ENCODE results near the gene ATP6V0D1. TPM values are rescaled to one million over a fixed set of nuclear protein-coding genes. Genes with fewer than 3 reads are reported as not detected.

The ATP6V0D1 gene
- total RNA-seq, 1 experiment from 2014 or later = 43.0 TPM

DNA sequence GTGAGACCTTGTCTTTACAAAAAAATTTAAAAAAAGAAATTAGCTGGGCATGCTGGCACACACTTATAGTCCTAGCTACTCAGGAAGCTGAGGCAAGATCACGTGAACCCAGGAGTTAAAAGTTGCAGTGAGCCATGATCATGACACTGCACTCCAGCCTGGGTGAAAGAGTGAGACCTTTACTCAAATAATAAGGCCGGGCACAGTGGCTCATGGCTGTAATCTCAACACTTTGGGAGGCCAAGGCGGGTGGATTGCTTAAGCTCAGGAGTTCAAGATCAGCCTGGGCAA is 36.1 kb upstream of the ATP6V0D1 start:
- Histone ChIP-seq H2BK5ac (ENCODE audit: insufficient read length, low read length) (no peak overlapping the region), H2AFZ (ENCODE audit: low read length) (no peak overlapping the region), H3K14ac (ENCODE audit: insufficient read depth, low read length) (no peak overlapping the region), H4K8ac (replicated peaks; ENCODE audit: insufficient read length, low read depth, low read length) (no peak overlapping the region), H3K27ac (ENCODE audit: insufficient read length, low read depth, low read length) (no peak overlapping the region), H4K5ac (ENCODE audit: insufficient read length, low read depth, low read length) (no peak overlapping the region), H3K9me3 (ENCODE audit: control insufficient read depth, low read depth, low read length) (no peaks in the 10 kb centered on the region), H3K27me3 (ENCODE audit: insufficient read depth, low read length) (no peaks in the 10 kb centered on the region; the same call in 1 of the 2 replicates), H3K4me1 (ENCODE audit: insufficient read depth, low read length) (no peaks in the 10 kb centered on the region), H2BK12ac (ENCODE audit: insufficient read length, low read depth, low read length) (no peak overlapping the region), H2BK120ac (ENCODE audit: low read depth, low read length, poor library complexity, severe bottlenecking) (no peak overlapping the region), H2BK15ac (ENCODE audit: low read depth, low read length) (no peak overlapping the region), H2AK5ac (ENCODE audit: insufficient read length, low read length) (no peak overlapping the region), H4K20me1 (ENCODE audit: control insufficient read depth, insufficient read depth, insufficient read length) (no peaks in the 10 kb centered on the region), H3K18ac (ENCODE audit: insufficient read length, low read depth, low read length) (no peak overlapping the region), H3K4me2 (ENCODE audit: insufficient read depth, insufficient read length, low read length) (no peak overlapping the region), H3K56ac (ENCODE audit: insufficient read length, low read depth, low read length) (no peak overlapping the region), H3K79me2 (ENCODE audit: insufficient read depth, low read length) (no peaks in the 10 kb centered on the region), H3K79me1 (ENCODE audit: insufficient read depth, low read depth, low read length, poor library complexity, severe bottlenecking) (no peaks in the 10 kb centered on the region), H3K9ac (ENCODE audit: extremely low read depth, insufficient read length, low read length) (no peak overlapping the region), H3K23me2 (ENCODE audit: insufficient read length, low read depth, low read length, poor library complexity, severe bottlenecking) (no peaks in the 10 kb centered on the region), H3T11ph (ENCODE audit: low read length) (no peak overlapping the region), H2BK20ac (ENCODE audit: low read depth, low read length, poor library complexity, severe bottlenecking) (no peak overlapping the region), H3K23ac (ENCODE audit: insufficient read length, low read depth, low read length) (no peak overlapping the region), H4K91ac (ENCODE audit: insufficient read length, low read depth, low read length) (no peak overlapping the region), H3K4ac (ENCODE audit: low read depth, low read length) (no peak overlapping the region)
- H3K36me3 Mint-ChIP-seq (ENCODE audit: insufficient read depth in 1 of 3, low read depth in 3 of 3) = no peaks in the 10 kb centered on the region
- no CpG with 5 or more reads among the region's 3 CpGs for WGBS (ENCODE audit: extremely low coverage, insufficient read length, low lambda C conversion rate)
- no peak for DNase-seq
- no peak overlapping the region for H3K27ac Mint-ChIP-seq
- H3K4me1 Mint-ChIP-seq = peaks cover 2 to 5% of the 10 kb centered on the region in 2 experiments; a peak in 2 of 4 replicates
- peaks cover 61% of the 10 kb centered on the region for H3K27me3 Mint-ChIP-seq (ENCODE audit: low read depth)
- no peak overlapping the region for H3K4me3 Mint-ChIP-seq
- TF ChIP-seq, protein P1, sequence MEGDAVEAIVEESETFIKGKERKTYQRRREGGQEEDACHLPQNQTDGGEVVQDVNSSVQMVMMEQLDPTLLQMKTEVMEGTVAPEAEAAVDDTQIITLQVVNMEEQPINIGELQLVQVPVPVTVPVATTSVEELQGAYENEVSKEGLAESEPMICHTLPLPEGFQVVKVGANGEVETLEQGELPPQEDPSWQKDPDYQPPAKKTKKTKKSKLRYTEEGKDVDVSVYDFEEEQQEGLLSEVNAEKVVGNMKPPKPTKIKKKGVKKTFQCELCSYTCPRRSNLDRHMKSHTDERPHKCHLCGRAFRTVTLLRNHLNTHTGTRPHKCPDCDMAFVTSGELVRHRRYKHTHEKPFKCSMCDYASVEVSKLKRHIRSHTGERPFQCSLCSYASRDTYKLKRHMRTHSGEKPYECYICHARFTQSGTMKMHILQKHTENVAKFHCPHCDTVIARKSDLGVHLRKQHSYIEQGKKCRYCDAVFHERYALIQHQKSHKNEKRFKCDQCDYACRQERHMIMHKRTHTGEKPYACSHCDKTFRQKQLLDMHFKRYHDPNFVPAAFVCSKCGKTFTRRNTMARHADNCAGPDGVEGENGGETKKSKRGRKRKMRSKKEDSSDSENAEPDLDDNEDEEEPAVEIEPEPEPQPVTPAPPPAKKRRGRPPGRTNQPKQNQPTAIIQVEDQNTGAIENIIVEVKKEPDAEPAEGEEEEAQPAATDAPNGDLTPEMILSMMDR (conservative IDR thresholded peaks at IDR 0.05) = no peak
- H3K9me3 Mint-ChIP-seq = peaks cover 3 to 4% of the 10 kb centered on the region in 2 experiments; a peak in 4 of 5 replicates

Data from H9 (cell line).